ENCODE measurements around the gene SULT1C2.

SULT1C2 gene

DNA sequence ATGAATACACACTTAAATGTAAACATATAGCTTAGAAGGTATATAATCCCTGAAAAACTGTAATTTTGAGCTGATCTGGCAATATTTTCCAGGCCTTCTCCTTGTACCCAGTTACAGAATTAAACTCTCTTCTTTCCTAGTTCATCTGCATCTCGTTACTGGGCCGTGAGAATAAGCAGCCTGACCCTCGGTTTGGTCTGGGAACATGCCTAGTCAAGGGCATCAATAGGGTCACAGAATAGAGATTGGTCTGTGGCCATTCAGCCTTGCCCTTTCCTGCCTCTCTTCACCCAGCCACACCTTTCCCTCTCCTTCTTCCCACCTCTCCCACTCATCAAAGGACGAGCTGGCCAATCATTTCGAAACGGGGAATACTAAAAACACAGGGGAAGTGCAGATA is 27.3 kb downstream of the SULT1C2 start:
- Histone ChIP-seq H3K9me3 (no peaks in the 10 kb centered on the region), H3K27me3 (no peaks in the 10 kb centered on the region), H3K4me3 (ENCODE audit: low read depth, low read length) (no peak overlapping the region), H3K36me3 (no peaks in the 10 kb centered on the region), H3K4me1 (no peaks in the 10 kb centered on the region)
- no peak for DNase-seq
- TF ChIP-seq, protein P1, sequence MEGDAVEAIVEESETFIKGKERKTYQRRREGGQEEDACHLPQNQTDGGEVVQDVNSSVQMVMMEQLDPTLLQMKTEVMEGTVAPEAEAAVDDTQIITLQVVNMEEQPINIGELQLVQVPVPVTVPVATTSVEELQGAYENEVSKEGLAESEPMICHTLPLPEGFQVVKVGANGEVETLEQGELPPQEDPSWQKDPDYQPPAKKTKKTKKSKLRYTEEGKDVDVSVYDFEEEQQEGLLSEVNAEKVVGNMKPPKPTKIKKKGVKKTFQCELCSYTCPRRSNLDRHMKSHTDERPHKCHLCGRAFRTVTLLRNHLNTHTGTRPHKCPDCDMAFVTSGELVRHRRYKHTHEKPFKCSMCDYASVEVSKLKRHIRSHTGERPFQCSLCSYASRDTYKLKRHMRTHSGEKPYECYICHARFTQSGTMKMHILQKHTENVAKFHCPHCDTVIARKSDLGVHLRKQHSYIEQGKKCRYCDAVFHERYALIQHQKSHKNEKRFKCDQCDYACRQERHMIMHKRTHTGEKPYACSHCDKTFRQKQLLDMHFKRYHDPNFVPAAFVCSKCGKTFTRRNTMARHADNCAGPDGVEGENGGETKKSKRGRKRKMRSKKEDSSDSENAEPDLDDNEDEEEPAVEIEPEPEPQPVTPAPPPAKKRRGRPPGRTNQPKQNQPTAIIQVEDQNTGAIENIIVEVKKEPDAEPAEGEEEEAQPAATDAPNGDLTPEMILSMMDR (IDR thresholded peaks at IDR 0.05; ENCODE audit: low read depth, low read length): no peak

DNA sequence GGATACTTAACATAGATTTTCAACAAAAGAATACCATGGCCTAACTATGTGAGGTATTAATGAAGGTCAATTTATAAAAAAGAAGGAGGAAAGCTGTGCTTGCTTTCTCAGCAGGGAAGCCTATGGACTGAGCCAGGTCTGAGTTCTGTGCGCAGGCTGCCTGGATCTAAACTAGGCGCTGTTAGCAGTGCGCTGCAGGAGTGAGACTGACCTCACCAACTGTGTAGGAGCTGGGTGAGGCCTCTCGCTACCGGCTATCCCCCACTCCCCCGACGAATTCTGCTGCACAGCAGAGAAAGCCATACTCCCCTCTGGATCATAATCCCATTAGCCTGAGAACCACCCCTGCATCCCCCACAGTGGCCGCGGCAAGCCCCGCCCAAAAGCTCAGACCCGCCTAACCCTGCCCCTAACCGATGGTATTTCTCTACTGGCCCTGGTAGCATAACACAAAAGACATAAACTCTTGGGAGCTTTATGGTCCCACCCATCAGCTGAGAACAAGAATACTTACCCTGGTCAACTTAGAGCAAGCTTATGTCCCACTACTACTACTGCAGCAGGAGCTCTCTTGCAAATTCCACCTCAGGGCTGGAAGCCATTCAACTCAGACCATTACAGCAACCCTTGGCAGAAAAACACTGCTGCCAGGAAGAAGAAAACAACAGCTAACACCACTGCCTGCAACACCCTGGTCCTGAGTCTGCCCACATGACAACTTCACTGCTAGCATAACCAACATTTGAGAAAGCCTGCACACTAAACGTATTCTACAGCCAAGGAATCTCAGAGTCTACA is 28.0 kb downstream of the SULT1C2 start:
- H3K27me3 ChIP-seq: no peaks in the 10 kb centered on the region
- TF ChIP-seq, protein P1 (IDR thresholded peaks at IDR 0.05; ENCODE audit: low read depth, low read length): no peak
- H3K36me3 ChIP-seq: no peaks in the 10 kb centered on the region
- DNase-seq: no peak
- no peak overlapping the region for H3K4me3 ChIP-seq (ENCODE audit: low read depth, low read length)
- H3K9me3 ChIP-seq: no peaks in the 10 kb centered on the region
- no peaks in the 10 kb centered on the region for H3K4me1 ChIP-seq

DNA sequence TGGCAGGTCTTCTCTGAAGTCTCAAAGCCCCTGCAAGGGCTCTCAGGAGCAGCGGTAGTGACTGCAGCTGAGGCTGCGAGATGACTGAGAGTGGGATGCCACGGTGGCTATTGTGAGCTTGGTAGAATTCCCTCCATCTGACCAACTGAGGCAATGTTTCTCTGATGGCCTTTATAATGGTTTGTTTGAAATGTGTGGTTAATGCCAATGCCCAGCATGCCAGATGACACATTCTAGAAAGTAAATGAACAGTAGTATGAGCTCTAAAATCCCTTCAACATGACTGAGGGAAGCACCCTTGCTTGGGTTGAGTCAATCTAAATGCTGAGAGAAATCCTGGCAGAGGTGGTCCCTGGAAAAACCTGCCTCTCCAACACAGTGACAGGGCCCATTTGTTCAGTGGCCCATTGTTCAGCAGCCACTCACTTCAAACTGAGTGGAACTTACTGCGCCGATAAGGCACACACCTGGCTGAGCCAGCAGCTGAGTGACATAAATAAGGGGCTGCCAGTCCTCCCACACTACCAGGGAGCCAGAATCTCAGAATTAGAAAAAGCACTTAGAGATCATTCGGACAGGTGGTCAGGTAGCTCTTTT is 31.7 kb downstream of the SULT1C2 start:
- TF ChIP-seq, protein P1 (IDR thresholded peaks at IDR 0.05; ENCODE audit: low read depth, low read length): no peak
- DNase-seq: no peak

DNA sequence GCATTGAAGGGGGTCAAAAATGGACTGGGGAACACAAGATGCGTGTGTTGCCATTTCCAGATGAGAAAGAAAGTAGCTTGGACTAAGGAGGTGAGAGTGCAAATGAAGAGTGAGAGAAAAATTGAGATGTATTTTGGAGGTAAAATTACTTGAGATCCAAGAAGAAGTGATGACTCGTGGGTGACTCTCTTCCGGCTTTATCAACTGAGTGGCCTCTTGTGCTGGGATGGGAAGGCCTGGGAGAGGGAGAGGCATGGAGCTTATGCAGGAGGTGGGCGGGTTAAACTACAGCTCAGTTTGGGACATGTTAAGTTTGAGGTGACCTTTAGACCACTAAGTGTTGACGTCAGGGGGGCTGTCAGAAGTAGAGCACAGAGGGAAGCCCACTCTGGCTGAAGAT is 34.9 kb downstream of the SULT1C2 start:
- no peak for DNase-seq
- TF ChIP-seq, protein P1 (IDR thresholded peaks at IDR 0.05; ENCODE audit: low read depth, low read length): no peak
- no peaks in the 10 kb centered on the region for H3K27me3 ChIP-seq
- H3K9me3 ChIP-seq: no peaks in the 10 kb centered on the region
- H3K4me1 ChIP-seq: no peaks in the 10 kb centered on the region
- H3K36me3 ChIP-seq: no peaks in the 10 kb centered on the region
- no peak overlapping the region for H3K4me3 ChIP-seq (ENCODE audit: low read depth, low read length)

More for the DNA sequence above, 31.7 kb downstream of the SULT1C2 start:
- H3K4me1 ChIP-seq: no peaks in the 10 kb centered on the region
- H3K36me3 ChIP-seq: no peaks in the 10 kb centered on the region
- H3K4me3 ChIP-seq (ENCODE audit: low read depth, low read length): no peak overlapping the region
- no peaks in the 10 kb centered on the region for H3K9me3 ChIP-seq
- no peaks in the 10 kb centered on the region for H3K27me3 ChIP-seq

DNA sequence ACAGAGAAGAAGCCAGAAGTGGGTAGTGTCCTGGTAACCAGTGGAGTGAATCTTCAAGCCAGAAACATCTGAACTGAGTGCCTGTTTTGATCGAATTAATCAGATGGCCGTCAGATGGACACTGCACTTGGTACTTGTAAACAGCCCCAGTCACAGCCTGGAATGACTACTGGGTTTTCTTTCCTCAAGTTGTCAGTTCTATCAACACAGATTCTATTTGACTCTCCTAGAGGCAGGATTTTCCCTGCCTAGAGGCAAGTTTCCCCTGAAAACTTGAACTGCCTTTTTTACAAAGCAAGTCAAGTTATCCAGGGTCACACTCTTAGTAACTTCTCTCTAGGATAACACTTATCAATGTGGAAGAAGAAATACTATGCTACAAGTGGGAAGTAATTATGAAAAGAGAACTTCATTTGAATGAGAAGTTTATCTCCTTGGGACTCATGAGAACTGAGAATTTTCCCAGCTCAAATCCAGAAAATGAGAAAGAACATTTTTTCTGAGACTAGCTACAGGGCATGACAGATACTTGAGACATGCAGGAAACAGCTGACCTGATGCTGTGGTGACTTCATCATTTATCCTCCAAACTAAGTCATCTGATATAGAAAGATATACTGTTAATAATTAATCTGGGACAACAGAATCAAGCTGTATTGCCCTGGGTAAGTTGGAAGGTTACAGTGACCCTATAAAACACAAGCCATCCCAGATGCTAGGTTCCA is 36.0 kb downstream of the SULT1C2 start:
- no peaks in the 10 kb centered on the region for H3K36me3 ChIP-seq
- no peaks in the 10 kb centered on the region for H3K27me3 ChIP-seq
- no peak overlapping the region for H3K4me3 ChIP-seq (ENCODE audit: low read depth, low read length)
- H3K9me3 ChIP-seq: no peaks in the 10 kb centered on the region
- no peaks in the 10 kb centered on the region for H3K4me1 ChIP-seq
- TF ChIP-seq, protein P1 (IDR thresholded peaks at IDR 0.05; ENCODE audit: low read depth, low read length): no peak
- no peak for DNase-seq

Measured in BE2C (cell line).